Right lobe of liver (tissue), 6 donors: ENCODE data around the gene TENT5D. TPM values are rescaled to one million over a fixed set of nuclear protein-coding genes. Genes with fewer than 3 reads are reported as not detected.

ENCODE experiments used
- ATAC-seq, 4 donors: fragments of 200-7000 bp; cut with Tn5 transposase; one replicate each; pipeline ENCODE4 v1.9.1; 2020; ENCODE audit warnings: mild to moderate bottlenecking in 4 of 4, moderate library complexity in 4 of 4
- DNase-seq, 3 donors: peaks; one replicate each; pipeline ENCODE4 v3.0.0-alpha.2; 2020
- H3K27ac ChIP-seq, 3 donors: fragments of 200-600 bp; one replicate each; pipeline ENCODE4 v1.8.0; 2022
- H3K27me3 ChIP-seq, 2 donors: fragments of 200-600 bp; one replicate each; pipeline ENCODE4 v1.8.0; 2022
- H3K36me3 ChIP-seq, 4 donors: fragments of 200-600 bp; sonication (generic) in 1 of 4; one replicate each; pipeline versions ENCODE4 v1.5.1 to v1.8.0; 2017 to 2022; ENCODE audit warnings: control low read depth in 1 of 4
- H3K4me1 ChIP-seq, 4 donors: fragments of 200-600 bp; sonication (generic) in 1 of 4; one replicate each; pipeline versions ENCODE4 v1.5.1 to v1.8.0; 2017 to 2022; ENCODE audit warnings: control low read depth in 1 of 4
- H3K4me3 ChIP-seq, 3 donors: fragments of 200-600 bp; one replicate each; pipeline ENCODE4 v1.8.0; 2022
- H3K9me3 ChIP-seq, 4 donors: fragments of 200-600 bp; sonication (generic) in 1 of 4; one replicate each; pipeline versions ENCODE4 v1.5.1 to v1.8.0; 2017 to 2022; ENCODE audit warnings: control low read depth in 1 of 4
- CTCF ChIP-seq, 4 donors: fragments of 200-600 bp in 3 of 4; fragments of 450-650 bp in 1 of 4; IDR thresholded peaks; one replicate each; pipeline versions ENCODE4 v1.5.1 to v1.8.0; 2016 to 2022; ENCODE audit warnings: antibody characterized with exemption in 4 of 4, mild to moderate bottlenecking in 2 of 4
- POLR2A ChIP-seq: fragments of 450-650 bp; IDR thresholded peaks from one replicate; pipeline ENCODE4 v1.6.1; 2017; ENCODE audit warnings: antibody characterized with exemption, mild to moderate bottlenecking
- WGBS: methylation state at CpG from one replicate; pipeline ENCODE4 v1.1.6; 2018; ENCODE audit warnings: low coverage, low lambda C conversion rate; ENCODE audit not compliant: insufficient coverage; ENCODE audit errors: missing lambda C conversion rate; 5-methylcytosine and 5-hydroxymethylcytosine counted together
- intact Hi-C, 2 donors: fragments of 100-400 bp; cut with DNase I; formaldehyde crosslinking; loops; one replicate each; pipeline versions ENCODE4 v1.11.2 to v1.14.1; 2022
- total RNA-seq, 6 experiments: library from RNA; depleted of rRNA in 2 of 6; stranded (reverse); fragments of >200 nt in 2 of 6; fragmentation: NEBNext Ultra II Directional in 3 of 6; extraction: Animal tissue kit (Norgen Biotek cat#: 25700) in 3 of 6; gene quantifications; one replicate each; pipeline versions ENCODE4 v1.1.0 to v1.2.4, GENCODE V29; 2016 to 2023
- donor health status: DM: no; HTN: yes; CAD: no.
- donor health status: DM: no; HTN: no; CAD: no.
- donor health status: DM: no; HTN: no; CAD: no.
- donor health status: DM: no; HTN: yes; CAD: no.
- donor health status: DM: no; HTN: yes; CAD: no.

Gene TENT5D
- total RNA-seq, 6 experiments from 2014 or later: not detected

DNA sequence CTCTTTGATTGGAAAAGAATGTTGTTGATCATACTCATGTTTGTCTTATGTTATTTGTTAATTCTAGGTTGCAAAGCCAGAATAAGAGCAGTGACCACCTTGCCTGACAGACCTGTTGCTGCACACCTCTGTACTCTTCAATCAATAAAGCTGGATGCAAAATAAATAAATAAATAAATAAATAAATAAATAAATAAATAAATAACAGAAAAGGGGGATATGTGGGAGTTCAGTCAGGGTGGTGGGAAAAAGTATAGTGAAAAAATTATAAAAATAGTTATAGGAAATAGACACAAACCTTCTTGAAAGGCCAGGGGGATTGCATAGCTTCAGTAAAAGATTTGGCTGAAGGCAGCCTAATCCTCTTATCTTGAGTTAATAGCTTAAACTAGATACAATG is 51.3 kb downstream of the TENT5D start:
- ATAC-seq: no peak
- TF ChIP-seq CTCF (IDR thresholded peaks at IDR 0.05) (no peak), POLR2A (no peak)
- Histone ChIP-seq H3K4me1 (no peaks in the 10 kb centered on the region), H3K27me3 (no peaks in the 10 kb centered on the region), H3K27ac (no peak overlapping the region), H3K36me3 (no peaks in the 10 kb centered on the region), H3K9me3 (no peaks in the 10 kb centered on the region), H3K4me3 (no peak overlapping the region)
- DNase-seq: no peak
- intact Hi-C loops: no loop called here

DNA sequence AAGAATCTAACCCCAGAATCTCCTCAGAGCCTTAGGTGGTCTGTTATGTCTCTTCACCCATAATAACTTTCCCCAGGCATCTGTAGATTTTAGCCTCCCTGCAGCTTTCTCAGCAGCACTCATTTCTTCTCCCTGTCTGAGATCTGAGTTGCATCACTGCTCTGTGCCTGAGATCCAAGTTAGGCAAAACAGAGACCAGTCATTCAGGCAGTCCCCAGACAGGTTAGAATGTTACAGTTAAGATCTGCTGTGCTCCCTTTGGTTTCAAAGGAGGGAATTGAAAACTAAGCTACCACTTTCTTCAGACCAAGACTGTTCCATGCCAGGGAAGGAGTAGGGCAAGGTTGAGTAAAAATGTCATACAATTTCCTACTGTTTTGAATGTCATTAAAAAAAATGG is 65.3 kb downstream of the TENT5D start:
- no peaks in the 10 kb centered on the region for H3K27me3 ChIP-seq
- intact Hi-C loops: no loop called here
- H3K4me3 ChIP-seq: no peak overlapping the region
- ATAC-seq: no peak
- no peak overlapping the region for H3K27ac ChIP-seq
- no peaks in the 10 kb centered on the region for H3K36me3 ChIP-seq
- no peaks in the 10 kb centered on the region for H3K9me3 ChIP-seq
- no peaks in the 10 kb centered on the region for H3K4me1 ChIP-seq
- TF ChIP-seq CTCF (IDR thresholded peaks at IDR 0.05): no peak
- TF ChIP-seq POLR2A: no peak
- no peak for DNase-seq

GRCh38 chrX:80486299-80486698 is 66.1 kb downstream of the TENT5D start:
- ATAC-seq (no peak), DNase-seq (no peak)
- 13% methylated on average over 1 of the region's 1 CpG for WGBS
- Histone ChIP-seq H3K4me1 (no peaks in the 10 kb centered on the region), H3K4me3 (no peak overlapping the region), H3K36me3 (no peaks in the 10 kb centered on the region), H3K27me3 (no peaks in the 10 kb centered on the region), H3K27ac (no peak overlapping the region), H3K9me3 (no peaks in the 10 kb centered on the region)
- intact Hi-C loops: no loop called here
- TF ChIP-seq POLR2A (no peak), CTCF (IDR thresholded peaks at IDR 0.05) (no peak)

DNA sequence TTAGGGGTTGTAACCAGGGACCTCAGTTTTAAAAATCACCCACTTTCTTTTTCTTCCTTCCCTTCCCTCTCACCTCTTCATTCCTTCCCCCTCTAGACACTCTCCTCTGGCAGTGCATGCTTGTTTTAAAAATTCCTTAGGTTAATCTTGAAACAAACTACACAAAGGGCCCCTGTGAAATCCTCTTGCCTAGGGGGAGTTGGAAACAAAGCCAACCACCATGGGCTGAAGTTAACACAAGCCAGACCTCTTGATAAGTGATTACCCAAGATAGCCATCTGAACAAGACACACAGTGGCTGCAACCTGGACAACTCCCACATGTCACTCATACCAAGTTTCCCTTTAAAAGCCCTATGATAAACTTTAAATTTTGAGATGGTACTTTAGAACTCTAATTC is 68.9 kb downstream of the TENT5D start:
- H3K9me3 ChIP-seq: no peaks in the 10 kb centered on the region
- no peaks in the 10 kb centered on the region for H3K27me3 ChIP-seq
- TF ChIP-seq CTCF (IDR thresholded peaks at IDR 0.05): no peak
- TF ChIP-seq POLR2A: no peak
- H3K36me3 ChIP-seq: no peaks in the 10 kb centered on the region
- H3K4me3 ChIP-seq: no peak overlapping the region
- DNase-seq (no peak), ATAC-seq (no peak)
- intact Hi-C loops: no loop called here
- H3K27ac ChIP-seq: no peak overlapping the region
- H3K4me1 ChIP-seq: no peaks in the 10 kb centered on the region
